NT2/D1 (cell line): ENCODE results near the gene C20orf144.

Experiments
- SUZ12 ChIP-seq: IDR thresholded peaks from 2 replicates; pipeline ENCODE4 v1.6.1; 2011; ENCODE audit not compliant: insufficient read length, insufficient read depth; ENCODE audit errors: extremely low read depth
- YY1 ChIP-seq: IDR thresholded peaks from 2 replicates; pipeline ENCODE4 v1.6.1; 2011; ENCODE audit not compliant: insufficient read length, insufficient read depth

GRCh38 chr20:33711446-33711738 lies 49.3 kb downstream of the C20orf144 start:
- no peak for TF ChIP-seq SUZ12
- TF ChIP-seq YY1 = no peak
